Fibroblast of pulmonary artery (primary cell): ENCODE measurements around the gene SV2B.

Source experiments
- DNase-seq: peaks from one replicate; pipeline ENCODE4 v3.0.0-alpha.2; 2010; ENCODE audit warnings: low read depth
- H3K4me3 ChIP-seq: replicated peaks from 2 replicates; pipeline ENCODE4 v1.5.1; 2011; ENCODE audit warnings: low read depth, mild to moderate bottlenecking, control low read depth, low read length, moderate library complexity
- CTCF ChIP-seq: IDR thresholded peaks from 2 replicates; pipeline ENCODE4 v1.5.1; 2011; ENCODE audit warnings: mild to moderate bottlenecking, control low read depth, low read length, inconsistent platforms; ENCODE audit errors: missing control alignments

Gene SV2B

GRCh38 chr15:91231703-91232102, 131.6 kb downstream of the SV2B start:
- no peak for DNase-seq
- H3K4me3 ChIP-seq = no peak overlapping the region
- no peak for TF ChIP-seq CTCF

GRCh38 chr15:91234759-91235158, 134.7 kb downstream of the SV2B start:
- DNase-seq = no peak
- TF ChIP-seq CTCF = no peak
- no peak overlapping the region for H3K4me3 ChIP-seq

GRCh38 chr15:91235376-91235775, 135.3 kb downstream of the SV2B start:
- DNase-seq = no peak
- TF ChIP-seq CTCF = no peak
- H3K4me3 ChIP-seq = no peak overlapping the region

GRCh38 chr15:91237445-91237844, 137.4 kb downstream of the SV2B start:
- H3K4me3 ChIP-seq = no peak overlapping the region
- DNase-seq = no peak
- TF ChIP-seq CTCF = no peak

GRCh38 chr15:91238644-91239425, 138.8 kb downstream of the SV2B start:
- no peak for TF ChIP-seq CTCF
- no peak overlapping the region for H3K4me3 ChIP-seq
- DNase-seq = no peak

- no peak for DNase-seq
- no peak for TF ChIP-seq CTCF
- no peak overlapping the region for H3K4me3 ChIP-seq
These were observed 143.8 kb downstream of the SV2B start for GRCh38 chr15:91243826-91244225.

GRCh38 chr15:91244919-91245318, 144.9 kb downstream of the SV2B start:
- no peak for DNase-seq
- no peak overlapping the region for H3K4me3 ChIP-seq
- TF ChIP-seq CTCF = no peak
